H7 (cell line): ENCODE results near the gene TMEM272. TPM values are rescaled to one million over a fixed set of nuclear protein-coding genes. Genes with fewer than 3 reads are reported as not detected.

Experiments used
- DNase-seq: peaks from one replicate; pipeline ENCODE4 v3.0.0; 2012
- H3K27me3 ChIP-seq: 2 replicates; pipeline ENCODE4 v1.6.0; 2011; ENCODE audit warnings: mild to moderate bottlenecking, low read length; ENCODE audit not compliant: control insufficient read depth, insufficient read depth
- H3K36me3 ChIP-seq: replicated peaks from 2 replicates; pipeline ENCODE4 v1.5.1; 2011; ENCODE audit warnings: low read length; ENCODE audit not compliant: control insufficient read depth, insufficient read depth
- H3K4me3 ChIP-seq: 2 replicates; pipeline ENCODE4 v1.5.1; 2011; ENCODE audit warnings: low read depth, mild to moderate bottlenecking, control low read depth, low read length, moderate library complexity; ENCODE audit not compliant: insufficient read depth
- total RNA-seq: library from RNA; depleted of rRNA; stranded (reverse); fragments of >200 nt; shearing (Covaris generic); gene quantifications from 2 replicates; pipeline ENCODE4 v1.2.3, GENCODE V29; 2014

Gene TMEM272
- total RNA-seq, 1 experiment from 2014 or later = not detected

DNA sequence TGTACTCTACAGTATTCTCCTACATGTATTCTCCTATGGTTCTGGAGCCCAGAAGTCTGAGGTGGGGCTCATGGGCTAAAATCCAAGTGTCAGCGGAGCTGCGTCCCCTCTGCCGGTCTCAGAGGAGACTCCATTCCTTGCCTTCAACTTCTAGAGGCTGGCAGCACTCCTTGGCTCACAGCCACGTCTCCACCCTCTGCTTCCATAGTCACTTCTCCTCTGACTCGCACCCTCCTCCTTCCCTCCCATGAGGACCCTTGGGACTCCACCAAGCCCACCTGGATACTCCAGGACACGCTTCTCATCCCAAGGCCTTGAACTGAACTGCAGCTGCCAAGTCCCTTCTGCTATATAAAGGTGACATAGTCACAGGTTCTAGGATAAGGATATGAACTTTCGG, 68.8 kb downstream of the TMEM272 start:
- no peaks in the 10 kb centered on the region for H3K36me3 ChIP-seq
- no peak for DNase-seq
- no peaks in the 10 kb centered on the region for H3K27me3 ChIP-seq
- H3K4me3 ChIP-seq = no peak overlapping the region

DNA sequence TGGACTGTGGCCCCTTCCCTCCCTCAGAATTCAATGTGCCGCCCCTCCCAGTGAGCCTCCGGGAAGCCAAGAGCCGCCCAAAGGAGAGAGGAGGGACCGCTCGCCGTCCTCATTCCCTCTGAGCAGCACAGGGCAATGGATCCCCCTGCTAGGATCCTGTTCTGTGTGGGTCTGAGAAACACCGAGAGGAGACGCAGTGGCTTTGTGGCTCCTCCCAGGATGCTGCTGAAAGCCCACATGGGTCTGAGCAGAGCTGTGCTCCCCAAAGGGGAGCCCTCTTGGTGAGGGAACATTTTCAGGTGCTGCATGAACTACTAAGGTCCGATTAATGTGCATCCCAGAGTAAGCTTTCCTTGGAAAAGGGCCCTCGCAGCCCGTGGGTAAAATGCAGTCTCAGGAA, 71.5 kb downstream of the TMEM272 start:
- Histone ChIP-seq H3K4me3 (no peak overlapping the region), H3K27me3 (no peaks in the 10 kb centered on the region), H3K36me3 (no peaks in the 10 kb centered on the region)
- DNase-seq = no peak

DNA sequence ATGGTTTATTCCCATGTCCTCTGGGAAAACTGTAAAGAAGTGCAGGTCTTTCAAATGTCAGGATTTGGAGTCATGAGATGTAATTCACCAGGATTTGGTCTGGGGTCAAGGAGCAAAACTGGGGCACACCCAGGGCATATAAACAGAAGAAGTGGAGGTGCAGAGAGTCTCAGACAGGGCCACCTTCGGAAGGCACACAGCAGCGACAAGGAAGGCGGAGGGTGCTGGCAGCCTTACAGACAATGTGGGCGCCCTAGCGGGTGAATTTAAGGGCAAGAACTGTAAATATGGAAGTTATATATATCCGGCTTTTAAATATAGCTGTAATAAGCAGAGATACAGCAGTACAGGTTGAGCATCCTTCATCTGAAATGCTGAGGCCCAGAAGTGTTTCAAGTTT, 72.2 kb downstream of the TMEM272 start:
- Histone ChIP-seq H3K36me3 (no peaks in the 10 kb centered on the region), H3K27me3 (no peaks in the 10 kb centered on the region), H3K4me3 (no peak overlapping the region)
- no peak for DNase-seq

DNA sequence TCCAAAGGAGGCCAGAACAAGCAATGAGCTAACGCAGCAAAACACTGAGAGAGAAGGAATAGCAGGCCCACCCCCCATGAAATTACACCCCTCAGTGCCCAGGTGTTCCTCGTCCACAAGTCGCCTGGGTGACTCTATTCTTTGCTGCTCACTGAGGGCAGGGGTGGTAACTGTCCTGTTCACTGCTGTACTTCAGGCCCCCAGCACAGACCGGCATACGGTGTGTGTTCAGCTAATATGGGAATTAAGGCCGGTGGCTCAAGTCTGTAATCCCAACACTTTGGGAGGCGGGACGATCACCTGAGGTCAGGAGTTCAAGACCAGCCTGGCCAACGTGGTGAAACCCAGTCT, 72.9 kb downstream of the TMEM272 start:
- Histone ChIP-seq H3K27me3 (no peaks in the 10 kb centered on the region), H3K36me3 (no peaks in the 10 kb centered on the region), H3K4me3 (no peak overlapping the region)
- DNase-seq = no peak

DNA sequence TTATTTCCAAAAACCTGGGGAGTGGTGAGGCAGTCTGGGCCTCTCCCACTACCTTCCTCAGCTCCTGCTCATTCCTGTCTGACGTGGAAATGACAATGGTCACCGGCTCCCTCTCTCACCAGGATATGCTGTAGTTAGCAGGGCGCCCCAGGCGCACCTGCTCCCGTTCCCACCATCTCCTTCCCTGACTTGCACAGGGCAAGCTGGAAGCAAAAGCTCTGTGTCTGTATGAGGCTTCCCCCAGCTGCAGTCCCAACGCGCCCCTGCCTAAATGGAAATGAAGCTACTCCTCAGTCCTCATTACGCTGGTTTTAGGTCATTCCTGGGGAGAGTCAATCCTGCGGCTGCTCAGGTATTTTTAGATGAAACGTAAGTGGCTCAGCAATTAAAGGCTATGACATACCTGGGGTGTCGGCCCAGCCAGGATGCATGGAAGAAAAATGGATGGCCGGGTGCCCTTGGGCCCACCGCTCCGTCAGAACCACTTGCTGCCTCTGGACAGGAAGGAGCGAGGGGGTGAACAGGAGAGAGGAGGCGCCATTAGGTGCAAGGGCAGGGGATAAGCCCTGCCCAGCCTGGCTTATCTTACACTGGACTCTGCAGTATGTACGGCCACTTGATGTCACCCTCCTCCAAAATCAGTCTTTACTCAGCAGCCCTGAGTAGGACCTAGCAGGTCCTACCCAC, 73.4 kb downstream of the TMEM272 start:
- Histone ChIP-seq H3K27me3 (no peaks in the 10 kb centered on the region), H3K36me3 (no peaks in the 10 kb centered on the region), H3K4me3 (no peak overlapping the region)
- DNase-seq = no peak

DNA sequence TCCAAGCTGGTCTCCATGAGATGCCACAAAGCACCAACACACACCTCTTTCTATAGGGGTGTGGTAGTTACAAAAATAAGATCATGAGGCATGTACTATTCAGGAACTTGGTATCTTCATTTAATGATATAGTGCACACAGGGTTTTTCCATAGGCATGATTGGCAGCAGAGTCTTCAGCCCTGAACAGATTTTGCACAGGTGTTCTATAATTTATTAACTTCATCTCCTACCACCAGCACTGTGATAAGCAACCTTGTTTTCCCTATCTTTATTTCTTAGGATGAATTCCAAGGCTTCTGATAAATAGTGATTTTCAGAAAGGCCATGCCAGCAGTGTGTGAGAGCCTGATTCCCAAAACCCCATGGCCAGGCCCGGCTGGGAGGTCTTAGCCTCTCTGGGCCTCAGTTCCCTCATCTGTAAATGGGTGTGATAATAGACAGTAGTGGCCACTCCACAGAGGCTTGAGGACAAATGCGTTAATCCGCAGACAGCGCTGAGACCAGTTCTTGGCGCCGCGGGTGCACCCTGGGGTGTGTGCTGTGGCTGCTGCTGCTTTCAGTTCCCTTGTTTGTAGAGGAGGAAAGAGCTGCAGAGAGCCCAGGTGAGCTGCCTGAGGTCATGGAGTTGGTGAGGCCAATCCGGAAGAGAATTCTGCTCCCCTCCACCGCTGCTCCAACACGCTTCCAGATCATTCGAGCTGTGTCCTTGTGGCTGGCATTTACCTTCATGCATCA, 74.1 kb downstream of the TMEM272 start:
- Histone ChIP-seq H3K36me3 (no peaks in the 10 kb centered on the region), H3K27me3 (no peaks in the 10 kb centered on the region), H3K4me3 (no peak overlapping the region)
- DNase-seq = no peak

DNA sequence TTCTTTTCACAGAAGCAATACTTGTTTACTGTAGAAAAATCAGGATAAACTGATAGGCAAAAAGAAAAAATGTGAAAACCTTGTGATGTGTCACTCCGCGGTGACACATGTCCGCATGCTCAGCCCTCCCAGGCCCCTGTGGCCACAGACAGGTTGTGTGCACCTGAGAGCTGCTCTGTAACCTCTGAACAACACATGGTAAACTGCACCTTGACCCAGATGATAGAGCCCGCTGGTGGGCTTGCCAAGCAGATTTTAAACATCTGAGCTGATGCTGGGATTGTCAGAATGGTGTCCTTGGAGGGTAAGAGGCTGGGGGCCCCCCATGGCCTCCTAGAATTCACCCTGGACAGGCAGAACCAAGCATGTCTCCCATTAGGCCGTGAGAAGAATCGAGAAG, 74.8 kb downstream of the TMEM272 start:
- DNase-seq = no peak
- H3K4me3 ChIP-seq = no peak overlapping the region
- no peaks in the 10 kb centered on the region for H3K27me3 ChIP-seq
- no peaks in the 10 kb centered on the region for H3K36me3 ChIP-seq

DNA sequence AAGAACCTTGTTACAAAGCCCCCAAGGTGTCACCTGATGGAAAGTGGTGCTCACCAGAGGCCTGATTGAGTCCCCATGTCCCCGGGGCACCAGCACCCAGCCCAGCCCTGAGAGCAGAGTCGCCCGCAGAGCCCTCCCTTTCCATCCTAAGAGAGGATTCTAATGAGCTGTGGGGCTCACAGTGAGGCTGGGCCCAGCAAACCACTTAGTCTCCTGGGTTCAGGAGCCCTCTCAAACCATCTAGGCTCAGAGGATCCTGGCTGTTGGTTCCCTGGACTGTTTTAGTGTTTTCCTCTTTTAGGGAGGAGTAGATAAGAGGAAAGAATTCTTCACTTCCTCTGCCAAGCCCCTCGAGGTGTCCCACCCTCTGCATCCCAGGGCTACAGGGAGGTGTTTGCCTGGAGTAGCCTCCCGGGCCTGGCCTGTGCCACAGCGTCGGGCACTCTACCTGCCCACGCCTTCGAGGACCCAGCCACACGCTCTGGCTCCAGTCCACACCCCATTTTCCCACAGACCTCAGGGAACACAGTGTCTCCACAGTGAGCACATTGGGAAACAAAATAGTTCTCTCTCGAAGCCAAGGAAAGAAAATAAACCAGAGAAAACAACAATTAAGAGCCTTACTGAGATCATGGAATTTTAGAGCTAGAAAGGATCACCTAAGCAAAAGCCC, 75.4 kb downstream of the TMEM272 start:
- H3K27me3 ChIP-seq = no peaks in the 10 kb centered on the region
- H3K4me3 ChIP-seq = no peak overlapping the region
- no peaks in the 10 kb centered on the region for H3K36me3 ChIP-seq
- DNase-seq = no peak

DNA sequence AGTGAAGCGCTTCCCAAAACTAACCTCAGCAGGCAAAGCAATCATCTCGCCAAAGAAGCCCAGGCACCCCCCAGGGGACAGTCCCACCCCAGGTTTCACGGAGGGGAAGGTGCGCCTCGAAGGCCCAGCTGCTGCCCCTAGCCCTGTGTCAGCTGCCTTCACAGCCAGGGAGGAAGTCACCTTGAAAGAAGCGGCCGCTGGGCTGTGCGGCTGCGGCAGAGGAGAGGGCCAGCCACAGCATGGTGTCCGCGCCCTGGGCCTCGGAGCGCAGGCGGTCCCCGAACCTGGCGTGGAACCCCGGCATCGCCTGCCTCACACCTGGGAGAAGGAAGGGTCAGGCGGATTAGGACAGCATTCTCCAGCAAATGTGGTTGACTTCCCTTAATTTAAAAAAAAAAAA, 76.0 kb downstream of the TMEM272 start:
- Histone ChIP-seq H3K4me3 (no peak overlapping the region), H3K36me3 (no peaks in the 10 kb centered on the region), H3K27me3 (no peaks in the 10 kb centered on the region)
- DNase-seq = no peak

DNA sequence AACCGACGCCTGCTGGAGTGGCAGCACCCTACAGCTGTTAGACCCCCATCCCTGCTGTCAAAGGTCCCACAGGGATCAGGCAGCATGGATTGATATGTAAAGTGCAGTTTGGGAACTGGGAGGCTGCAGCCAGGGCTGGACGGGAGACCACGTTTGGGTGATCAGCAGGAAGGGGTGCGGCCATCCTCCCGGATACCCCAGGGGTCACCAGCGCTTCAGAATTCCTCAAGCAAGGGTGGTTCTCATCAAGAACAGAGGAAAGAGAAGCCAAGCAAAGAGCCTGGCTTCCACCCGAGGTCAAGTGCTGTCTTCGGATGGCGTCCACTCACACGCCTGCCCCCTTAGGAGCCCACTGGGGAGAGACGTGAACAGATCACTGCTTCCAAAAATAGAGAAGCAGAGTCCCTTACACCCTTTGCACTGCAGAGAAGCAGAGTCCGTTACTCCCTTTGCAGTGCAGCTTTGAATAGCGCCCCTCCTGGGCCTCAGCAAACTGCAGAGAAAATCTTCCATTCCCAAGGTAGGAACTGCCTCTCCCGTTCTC, 76.5 kb downstream of the TMEM272 start:
- peak; percentile 79 for DNase-seq
- Histone ChIP-seq H3K4me3 (no peak overlapping the region), H3K36me3 (no peaks in the 10 kb centered on the region), H3K27me3 (no peaks in the 10 kb centered on the region)

DNA sequence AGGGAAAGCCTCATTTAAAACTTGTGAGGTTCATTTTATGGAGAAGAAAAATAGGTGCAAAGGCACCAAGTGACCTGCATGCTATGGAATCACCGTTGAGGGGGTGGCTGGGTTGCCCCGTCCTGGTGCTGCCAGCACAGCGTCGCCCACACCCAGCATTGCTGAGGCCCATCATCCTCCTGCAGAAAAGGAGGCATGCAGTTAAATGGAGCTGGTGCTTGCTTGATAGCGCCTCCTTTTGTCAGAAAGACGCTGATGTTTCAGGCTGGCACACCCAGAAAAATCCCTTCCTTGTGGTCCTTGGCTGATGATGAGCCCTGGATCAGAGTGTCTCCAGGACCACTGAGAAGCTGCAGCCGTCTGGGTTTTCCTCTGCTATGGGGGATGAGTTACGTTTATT, 77.9 kb downstream of the TMEM272 start:
- Histone ChIP-seq H3K4me3 (no peak overlapping the region), H3K36me3 (no peaks in the 10 kb centered on the region; the same call in 1 of the 2 replicates), H3K27me3 (no peaks in the 10 kb centered on the region)
- DNase-seq = peak; percentile 74

DNA sequence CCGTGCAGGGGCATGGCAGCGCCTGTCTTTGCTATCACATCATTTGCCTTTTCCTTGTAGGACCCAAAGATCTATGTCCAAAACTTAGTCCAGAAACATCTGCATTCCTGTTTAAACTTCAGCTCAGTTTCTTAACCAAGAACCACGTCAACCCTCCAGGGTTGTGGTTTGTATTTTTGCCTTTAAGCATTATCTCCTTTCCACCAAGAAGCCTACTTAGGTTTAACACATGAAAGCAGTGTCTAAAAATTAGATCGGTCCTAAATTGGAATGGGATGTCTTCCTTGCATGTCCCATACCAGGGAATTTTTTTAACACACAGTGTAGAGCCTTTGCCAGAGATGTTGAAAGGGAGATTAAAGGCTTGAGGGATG, 79.8 kb downstream of the TMEM272 start:
- Histone ChIP-seq H3K4me3 (no peak overlapping the region), H3K36me3 (peaks cover 2% of the 10 kb centered on the region; the same call in 1 of the 2 replicates), H3K27me3 (no peaks in the 10 kb centered on the region)
- no peak for DNase-seq

DNA sequence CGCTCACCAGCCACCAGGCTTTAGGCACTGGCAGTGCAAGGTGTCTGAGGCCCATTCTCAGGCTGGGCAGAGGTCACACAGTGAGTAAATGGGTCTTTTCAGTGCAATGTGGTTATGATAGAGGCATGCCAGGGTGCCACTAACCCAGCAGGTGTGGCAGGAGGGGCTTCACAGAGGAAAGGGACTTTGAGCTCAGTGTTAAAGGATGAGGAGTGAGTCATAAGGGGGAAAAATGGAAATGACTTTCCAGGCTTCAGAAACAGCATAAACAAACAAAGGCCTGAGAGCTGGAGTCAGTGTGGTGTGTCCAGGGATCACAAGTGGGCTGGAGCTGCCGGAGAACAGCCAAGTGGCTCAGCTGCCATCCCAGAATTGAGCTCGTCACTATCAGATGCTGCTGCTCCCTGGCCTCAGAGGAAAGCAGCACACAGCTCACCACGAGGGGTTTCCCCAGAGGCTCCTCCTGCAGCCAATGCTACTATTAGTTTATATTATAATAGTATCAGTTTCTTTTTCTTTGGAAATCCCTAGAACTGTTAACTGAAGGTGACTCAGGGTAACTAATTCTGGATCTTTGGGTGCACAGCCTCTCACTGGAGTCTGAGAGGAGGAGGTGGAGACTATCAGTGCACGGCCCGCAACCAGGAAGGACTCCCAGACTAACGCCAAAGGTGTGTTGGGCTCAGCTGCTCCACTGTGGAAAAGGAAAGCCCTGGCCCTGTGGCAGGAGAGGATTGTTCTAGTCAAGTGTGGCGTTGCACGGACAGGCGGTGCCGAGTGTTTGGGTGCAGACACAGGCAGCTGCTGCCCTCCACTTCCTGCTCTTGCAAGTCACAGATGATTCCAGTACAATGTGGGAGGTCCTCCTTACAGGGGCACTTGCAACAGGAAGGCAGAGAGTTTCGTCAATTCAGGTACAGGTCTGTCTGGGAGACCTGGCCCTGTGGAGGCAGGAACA, 80.5 kb downstream of the TMEM272 start:
- Histone ChIP-seq H3K4me3 (no peak overlapping the region), H3K36me3 (peaks cover 2% of the 10 kb centered on the region; the same call in 1 of the 2 replicates), H3K27me3 (no peaks in the 10 kb centered on the region)
- no peak for DNase-seq

DNA sequence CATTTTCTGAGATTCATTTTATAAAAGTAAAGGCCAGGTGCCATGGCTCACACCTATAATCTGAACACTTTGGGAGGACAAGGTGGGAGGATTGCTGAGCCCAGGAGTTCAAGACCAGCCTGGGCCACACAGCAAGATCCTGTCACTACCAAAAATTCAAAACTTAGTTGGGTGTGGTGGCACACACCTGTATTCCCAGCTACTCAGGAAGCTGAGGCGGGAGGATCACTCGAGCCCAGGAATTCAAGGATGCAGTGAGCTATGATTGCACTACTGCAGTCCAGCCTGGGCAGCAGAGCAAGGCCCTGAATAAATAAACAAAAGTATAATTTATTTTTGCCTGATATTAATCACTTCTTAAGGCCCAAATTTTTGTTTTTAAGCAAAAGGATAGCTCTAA, 81.5 kb downstream of the TMEM272 start:
- peaks cover 4% of the 10 kb centered on the region for H3K36me3 ChIP-seq
- no peak overlapping the region for H3K4me3 ChIP-seq
- H3K27me3 ChIP-seq = no peaks in the 10 kb centered on the region
- DNase-seq = no peak
